Stimulated activated CD4-positive, alpha-beta T cell treated with anti-CD3 and anti-CD28 coated beads, Interleukin-15, amount 100 ng/mL, for 48 hours (primary cell): Measurements from ENCODE around the gene TSPAN32.

Source experiments
- DNase-seq, 2 donors: peaks; one replicate each; pipeline ENCODE4 v3.0.0-alpha.2; 2020; ENCODE audit warnings: low read depth in 2 of 2

The TSPAN32 gene

DNA sequence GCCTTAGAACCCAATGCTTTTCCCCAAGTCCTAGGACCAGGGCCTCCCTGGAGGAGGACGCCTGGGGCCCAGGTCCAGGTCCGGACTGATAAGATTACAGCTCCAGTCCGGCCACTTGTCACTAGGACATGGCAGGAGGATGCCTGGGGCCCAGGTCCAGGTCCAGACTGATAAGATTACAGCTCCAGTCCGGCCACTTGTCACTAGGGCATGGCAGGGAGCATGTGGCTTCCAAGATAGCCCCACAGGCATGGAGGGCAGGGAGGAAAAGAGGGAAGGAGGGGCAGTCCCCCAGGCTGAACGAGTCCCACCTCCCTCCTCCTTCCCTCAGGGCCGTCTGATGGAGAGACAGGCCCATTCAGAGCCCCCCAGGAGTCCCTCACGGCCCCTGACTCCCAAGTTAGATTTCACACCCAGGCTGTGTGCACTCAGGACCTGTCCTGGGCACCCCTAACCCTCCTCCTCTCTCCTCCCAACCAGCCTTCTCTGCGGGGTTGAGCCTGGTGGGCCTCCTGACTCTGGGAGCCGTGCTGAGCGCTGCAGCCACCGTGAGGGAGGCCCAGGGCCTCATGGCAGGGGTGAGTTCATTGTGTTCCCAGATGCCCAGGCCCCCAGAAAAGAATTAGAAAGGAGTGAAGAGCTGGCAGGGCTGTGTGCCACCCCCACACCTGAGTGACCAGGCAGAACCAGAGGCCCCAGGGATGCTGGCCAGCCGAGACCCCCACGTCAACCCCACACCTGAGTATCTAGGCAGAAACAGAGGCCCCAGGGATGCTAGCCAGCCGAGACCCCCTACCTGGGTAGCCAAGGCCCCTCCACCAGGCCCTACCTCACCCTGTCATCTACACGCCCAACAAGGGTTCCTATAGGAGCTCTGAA is 2.1 kb downstream of the TSPAN32 start:
- no peak for DNase-seq

GRCh38 chr11:2304506-2305139 is 2.8 kb downstream of the TSPAN32 start:
- no peak for DNase-seq

DNA sequence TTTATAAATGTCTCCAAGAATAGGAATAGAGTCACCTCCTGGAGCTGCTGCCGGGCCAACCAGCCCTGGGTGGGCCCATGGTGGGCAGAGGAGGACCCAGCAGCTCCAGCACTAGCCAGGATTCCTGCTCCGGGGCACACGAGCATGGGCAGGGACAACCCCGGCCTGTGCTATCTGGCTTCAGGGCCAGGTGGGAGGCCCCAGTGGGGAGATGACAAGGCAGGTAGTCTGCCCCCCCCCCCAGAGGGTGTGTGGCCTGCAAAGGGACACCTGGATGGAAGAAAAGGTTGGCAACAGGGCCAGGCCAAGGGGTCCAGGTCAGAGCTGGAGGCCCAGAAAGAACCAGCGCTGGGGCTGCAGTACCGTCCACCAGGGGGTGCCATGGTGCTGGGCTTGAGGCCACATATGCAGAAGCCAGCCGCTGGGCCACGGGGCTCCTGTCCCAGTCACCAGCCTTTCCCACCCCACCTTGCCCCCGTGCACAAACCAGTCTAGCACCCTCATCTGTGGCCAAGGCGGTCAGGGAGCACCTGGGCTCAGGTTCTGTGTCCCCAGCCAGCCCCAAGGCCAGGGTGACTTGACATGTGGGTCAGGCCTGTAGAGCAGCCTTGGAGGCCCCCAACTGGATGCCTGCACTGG is 3.4 kb downstream of the TSPAN32 start:
- DNase-seq, result peak; percentile 63 to 86

DNA sequence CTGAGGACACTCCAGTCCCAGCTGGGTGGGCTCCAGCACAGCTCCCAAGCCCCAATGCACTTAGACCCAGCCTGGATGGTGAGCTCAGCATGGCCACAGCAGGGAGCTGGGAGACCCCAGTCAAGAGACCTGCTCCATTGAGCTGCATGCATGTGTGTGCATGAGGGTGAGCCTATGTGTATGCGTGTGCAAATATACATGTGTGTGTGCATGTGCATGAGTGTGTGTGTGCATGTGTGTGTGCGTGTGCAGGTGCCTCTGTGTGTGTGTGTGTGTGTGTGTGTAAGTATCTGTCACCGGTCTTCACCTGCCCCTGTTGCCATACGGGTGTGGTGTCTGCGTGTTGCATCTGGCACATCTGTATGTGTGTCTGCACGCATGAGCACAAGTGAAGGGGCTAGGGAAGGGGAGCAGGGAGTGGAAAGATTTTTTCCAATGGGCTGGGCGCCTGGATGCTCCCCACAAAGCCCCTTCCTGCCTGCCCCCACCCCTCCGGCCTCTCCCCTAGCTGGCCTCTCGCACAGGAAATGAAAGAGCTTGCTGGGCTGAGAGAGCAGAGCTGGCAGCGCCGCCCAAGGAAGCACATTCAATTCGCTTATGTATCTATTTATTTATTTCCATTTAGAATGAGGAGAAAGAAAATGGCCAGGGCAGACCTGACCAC is 4.1 kb downstream of the TSPAN32 start:
- DNase-seq, result no peak

DNA sequence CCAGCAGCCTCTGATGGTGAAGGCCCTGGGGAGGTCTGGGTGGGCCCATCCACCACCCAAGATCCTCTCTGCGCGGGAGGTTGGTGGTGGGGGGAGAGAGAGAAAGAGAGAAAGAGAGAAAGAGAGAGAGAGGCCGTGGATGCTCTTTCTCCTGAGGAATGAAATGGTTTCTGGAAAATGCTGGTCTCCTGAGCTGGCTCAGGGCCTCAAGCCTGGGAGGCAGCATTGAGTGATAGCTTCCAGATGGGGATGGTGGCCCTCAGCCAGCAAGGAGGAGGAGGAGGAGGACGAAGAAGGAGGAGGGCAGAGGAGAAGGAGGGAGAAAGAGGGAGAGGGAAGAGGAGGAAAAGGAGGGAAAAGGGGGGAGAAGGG is 4.6 kb downstream of the TSPAN32 start:
- DNase-seq, result no peak

DNA sequence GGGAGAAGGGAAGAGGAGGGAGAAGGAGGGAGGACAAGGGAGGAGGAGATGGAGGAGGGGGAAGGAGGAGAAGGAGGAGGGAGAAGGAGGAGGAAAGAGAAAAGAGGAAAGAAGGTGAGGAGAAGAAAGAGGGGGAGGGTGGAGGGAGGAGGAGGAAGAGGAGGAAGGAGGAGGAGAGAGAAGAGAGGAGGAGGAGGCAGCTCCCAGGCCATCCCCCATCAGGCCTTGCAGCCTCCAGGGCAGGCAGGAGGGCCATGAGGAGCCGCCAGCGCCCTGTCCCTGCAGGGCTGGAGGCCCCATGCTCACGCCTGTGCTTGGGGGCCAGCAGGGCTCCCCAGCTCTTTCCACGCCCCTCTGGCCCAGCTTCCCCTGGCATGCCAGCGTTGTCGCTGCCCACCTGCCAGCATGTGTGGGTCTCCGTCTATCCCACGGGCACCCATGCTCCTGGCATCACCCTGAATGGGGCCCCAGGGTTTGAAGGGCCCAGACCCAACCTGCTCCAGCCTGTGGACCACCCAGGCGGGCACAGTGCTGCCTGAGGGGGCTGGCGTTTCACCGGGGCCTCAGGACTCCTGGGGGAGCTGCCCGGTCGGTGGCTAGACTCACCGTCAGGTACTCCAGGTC is 5.2 kb downstream of the TSPAN32 start:
- no peak for DNase-seq

DNA sequence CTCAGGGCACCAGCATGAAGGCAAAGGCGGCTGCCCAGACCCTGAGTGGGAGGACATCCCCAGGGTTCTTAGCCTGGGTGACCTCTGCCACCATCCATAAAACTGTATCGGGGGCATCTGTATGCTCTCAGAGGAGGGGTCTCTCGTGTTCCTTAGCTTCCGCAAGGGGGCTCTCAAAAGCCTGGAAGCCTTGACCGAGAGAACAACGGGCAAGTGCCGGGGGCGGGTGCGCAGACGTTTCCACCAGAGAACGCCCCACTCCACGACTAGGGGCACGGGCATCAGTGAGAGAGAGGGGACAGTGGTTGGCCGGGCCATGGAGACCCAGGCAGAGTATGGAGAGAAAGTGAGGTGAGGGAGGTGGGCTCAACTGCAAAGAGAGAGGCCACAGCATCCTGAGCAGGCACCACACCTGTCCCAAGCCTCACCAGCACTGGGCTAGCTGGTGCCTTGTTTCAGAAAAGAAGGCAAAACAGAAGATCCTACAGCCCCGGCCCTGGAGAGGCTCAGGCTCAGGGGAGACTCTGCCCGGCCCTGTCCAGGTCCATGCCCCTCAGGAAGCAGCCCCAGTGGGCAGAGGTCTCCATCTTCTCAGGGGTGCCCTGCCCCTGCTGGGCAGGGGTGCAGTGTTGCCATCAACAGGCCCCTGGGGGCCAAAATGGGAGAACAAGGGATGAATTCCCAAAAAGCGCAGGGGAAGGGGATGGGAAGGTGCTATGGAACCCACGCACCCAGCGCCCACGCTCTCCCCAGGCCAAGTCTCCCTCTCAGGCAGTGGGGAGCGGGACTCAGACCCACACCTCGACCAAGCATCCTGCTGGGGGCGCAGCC is 5.9 kb downstream of the TSPAN32 start:
- DNase-seq, result no peak

DNA sequence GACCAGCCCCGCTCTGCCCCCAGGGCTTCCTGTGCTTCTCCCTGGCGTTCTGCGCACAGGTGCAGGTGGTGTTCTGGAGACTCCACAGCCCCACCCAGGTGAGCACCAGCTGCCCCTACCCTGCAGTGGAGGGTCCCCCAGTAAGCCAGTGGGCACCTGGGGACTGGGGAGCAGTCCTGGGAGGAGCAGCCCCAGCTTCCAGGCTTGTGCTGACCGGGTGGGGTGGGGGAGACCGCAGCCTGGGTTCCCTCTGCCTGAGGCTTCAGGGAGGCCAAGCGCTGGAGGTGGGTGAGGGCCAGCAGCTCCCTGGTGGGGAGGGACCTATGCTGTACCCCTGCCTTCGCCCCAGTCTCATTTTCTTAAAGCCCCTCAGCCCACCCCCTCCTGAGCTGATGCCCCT is 6.9 kb downstream of the TSPAN32 start:
- no peak for DNase-seq

DNA sequence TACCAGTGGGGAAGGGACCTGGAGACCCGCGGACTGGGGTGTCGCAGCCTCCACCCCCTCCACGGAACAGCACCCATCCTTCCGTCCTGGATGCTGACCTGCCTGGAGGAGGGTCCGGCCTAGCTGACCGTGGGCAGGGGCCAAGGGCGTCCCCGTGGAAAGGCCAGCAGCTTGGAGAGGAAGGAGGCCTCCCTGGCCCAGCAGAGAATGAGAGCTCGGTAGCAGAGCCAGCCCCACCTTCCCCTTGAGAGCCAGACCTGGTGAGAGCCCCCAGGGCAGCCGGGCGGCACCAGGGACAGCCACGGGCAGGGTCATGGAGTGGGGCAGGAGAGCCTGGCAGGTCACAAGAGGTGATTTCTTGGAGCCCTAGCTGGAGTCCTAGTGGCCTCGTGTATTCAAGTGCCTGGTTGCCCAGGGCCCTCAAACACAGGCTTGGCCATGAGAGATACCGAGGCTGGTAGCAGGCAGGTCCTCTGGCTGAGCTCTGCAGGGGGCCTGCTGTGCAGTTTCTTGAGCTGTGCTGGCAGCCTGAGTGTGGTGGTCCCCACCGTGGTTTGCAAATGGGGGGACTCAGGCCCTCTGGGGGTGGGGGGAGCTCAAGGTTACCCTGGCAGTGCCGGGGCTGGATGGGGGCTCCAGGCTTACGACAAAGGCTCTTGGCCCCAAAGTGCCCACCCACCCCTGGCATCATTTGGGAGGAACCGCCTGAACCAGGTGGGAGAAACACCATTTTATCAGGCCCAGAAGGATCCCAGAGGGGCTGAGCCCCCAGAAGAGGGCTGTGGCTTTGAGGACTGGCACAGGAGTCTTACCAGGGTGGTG is 7.6 kb downstream of the TSPAN32 start:
- DNase-seq, result no peak

GRCh38 chr11:2310073-2310785 is 8.4 kb downstream of the TSPAN32 start:
- DNase-seq, result no peak

DNA sequence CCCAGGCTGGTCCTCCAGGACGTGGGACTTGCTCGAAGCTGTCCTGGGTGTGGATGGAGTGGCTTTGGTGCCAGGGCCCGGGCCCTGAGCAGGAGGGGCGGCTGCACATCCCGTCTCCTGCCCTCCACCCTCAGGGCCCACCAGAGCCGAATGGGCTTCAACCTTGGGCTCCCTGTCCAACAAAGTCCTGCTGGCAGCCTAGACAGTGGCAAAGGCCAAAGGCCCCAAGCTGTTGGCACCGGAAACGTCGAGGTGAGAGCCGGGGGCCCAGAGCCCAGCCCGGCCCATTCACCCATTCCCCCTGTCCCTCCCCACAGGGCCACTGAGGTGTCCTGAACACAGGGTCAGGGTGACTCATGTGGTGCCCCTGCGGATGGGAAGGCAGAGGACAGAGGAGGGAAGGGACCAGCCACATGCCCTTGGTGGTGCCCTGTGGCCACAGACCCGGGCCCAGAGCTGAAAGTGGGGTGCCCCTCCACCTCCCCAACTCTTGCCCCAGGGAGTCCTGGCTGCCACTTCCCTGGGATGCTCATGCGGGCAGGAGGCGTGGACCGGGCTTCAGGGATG is 9.1 kb downstream of the TSPAN32 start:
- DNase-seq, result no peak

DNA sequence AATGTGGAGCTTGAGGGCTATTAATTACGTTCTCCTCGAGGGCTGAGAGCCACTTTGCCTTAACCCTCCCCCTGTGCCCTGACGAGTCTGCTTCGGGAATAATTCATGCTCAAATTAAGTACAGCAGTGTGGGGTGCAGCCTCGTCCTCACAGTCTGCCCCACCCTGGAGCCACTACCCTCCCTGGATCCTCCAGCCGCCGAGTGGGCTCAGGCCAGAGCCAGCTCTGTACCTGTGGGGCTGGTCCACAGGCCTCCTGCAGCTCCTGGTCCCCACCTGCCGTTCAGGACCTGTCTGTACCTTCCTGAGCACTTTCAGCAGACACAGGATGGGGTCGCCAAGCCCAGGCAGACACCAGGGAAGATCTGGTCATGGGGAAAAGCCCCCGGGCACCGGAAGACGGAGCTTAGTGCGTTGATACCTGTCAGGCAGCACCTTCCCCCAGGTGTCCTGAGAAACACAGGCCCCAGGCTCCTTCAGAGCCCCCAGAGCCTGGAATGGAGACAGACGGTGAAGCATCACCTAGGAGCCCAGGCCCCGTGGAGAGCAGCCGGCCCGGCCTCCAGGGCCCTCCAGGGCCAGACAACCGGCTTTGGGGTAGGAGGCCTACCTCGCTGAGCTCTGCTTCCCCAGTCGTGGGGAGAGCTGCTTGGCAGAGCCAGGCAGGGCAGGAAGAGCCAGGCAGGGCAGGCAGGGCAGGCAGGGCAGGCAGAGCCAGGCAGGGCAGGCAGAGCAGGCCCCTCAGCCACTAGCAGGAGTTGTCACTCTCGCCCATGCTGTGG is 9.7 kb downstream of the TSPAN32 start:
- DNase-seq, result no peak

- DNase-seq, result no peak
These were observed 10.6 kb downstream of the TSPAN32 start for GRCh38 chr11:2312232-2313042.

DNA sequence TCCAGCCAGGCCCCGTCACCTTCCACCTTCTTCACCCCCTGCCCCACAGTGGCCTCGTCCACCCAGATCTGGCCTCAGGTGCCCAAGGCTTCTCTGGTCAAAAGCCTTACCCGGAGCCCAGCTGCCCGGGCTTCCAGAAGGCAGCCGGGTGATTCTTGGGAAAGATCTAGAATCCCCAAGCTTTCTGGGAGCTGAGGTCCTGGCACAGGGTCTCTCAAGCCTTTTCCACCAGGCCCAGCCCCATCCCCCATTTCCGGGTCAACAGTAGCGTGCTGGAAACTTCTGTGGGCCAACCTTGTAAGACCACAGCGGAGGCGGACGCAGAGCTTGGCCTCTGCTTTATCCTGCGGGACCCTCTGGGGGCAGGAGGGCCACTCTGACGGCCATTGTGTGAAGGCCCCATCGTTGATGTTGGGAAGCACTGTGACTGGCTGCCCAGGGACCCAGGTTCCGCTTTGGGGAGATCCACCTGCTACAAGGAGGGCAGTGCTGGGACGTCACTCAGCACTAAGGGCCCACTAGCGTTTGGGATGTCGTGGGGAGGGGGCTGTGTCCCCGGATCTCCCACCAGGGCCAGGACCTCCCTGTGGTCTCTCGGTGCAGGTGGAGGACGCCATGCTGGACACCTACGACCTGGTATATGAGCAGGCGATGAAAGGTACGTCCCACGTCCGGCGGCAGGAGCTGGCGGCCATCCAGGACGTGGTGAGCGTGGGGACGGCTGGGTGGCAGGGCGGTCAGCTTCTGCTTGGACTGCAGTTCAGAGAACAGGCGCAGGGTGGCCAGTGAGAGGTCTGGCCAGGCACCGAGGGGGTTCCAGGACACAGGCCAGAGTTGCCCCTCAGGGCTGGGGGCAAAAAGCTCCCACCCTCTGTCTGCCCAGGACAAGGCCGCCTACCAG is 11.5 kb downstream of the TSPAN32 start:
- no peak for DNase-seq

GRCh38 chr11:2314136-2314524 is 12.3 kb downstream of the TSPAN32 start:
- no peak for DNase-seq
